CD4-positive, alpha-beta memory T cell (primary cell): ENCODE measurements around the gene SCN9A. TPM values are rescaled to one million over a fixed set of nuclear protein-coding genes. Genes with fewer than 3 reads are reported as not detected.

ENCODE experiments used
- CTCF ChIA-PET: fragments of 350-600 bp; sonication (Branson Sonifier 250); formaldehyde crosslinking; loops from one replicate; lab custom pipeline; 2021; ENCODE audit warnings: inconsistent platforms; ENCODE audit not compliant: partially characterized antibody; lab: Charles Lee
- POLR2A ChIA-PET: fragments of 350-600 bp; sonication (Branson Sonifier 250); formaldehyde crosslinking; loops from one replicate; lab custom pipeline; 2021; ENCODE audit not compliant: partially characterized antibody; lab: Charles Lee
- DNase-seq, 5 donors: peaks; one replicate each; pipeline versions ENCODE4 v3.0.0 to v3.0.0-alpha.2; 2020 to 2022; ENCODE audit warnings: mixed read lengths in 1 of 5
- H3K27ac ChIP-seq: one replicate; pipeline ENCODE4 v1.7.0; 2013; ENCODE audit warnings: low read depth, low read length
- H3K27me3 ChIP-seq: 2 replicates; pipeline ENCODE4 v1.7.0; 2013; ENCODE audit warnings: mild to moderate bottlenecking, low read length, moderate library complexity; ENCODE audit not compliant: insufficient read depth
- H3K36me3 ChIP-seq: 2 replicates; pipeline ENCODE4 v1.7.0; 2013; ENCODE audit warnings: mild to moderate bottlenecking, low read length, moderate library complexity; ENCODE audit not compliant: insufficient read depth
- H3K4me1 ChIP-seq: 2 replicates; pipeline ENCODE4 v1.7.0; 2013; ENCODE audit warnings: mild to moderate bottlenecking, low read length, moderate library complexity; ENCODE audit not compliant: insufficient read depth
- H3K4me3 ChIP-seq, 2 donors: one replicate each; pipeline ENCODE4 v1.7.0; 2013; ENCODE audit warnings: low read length in 2 of 2, mild to moderate bottlenecking in 1 of 2
- H3K9me3 ChIP-seq, 2 donors: one replicate each; pipeline ENCODE4 v1.7.0; 2013; ENCODE audit warnings: low read length in 2 of 2, control low read depth in 1 of 2; ENCODE audit not compliant: control insufficient read depth in 1 of 2
- H3K27ac Mint-ChIP-seq, 7 donors: one replicate each; pipeline ENCODE4 v1.8.0; 2020 to 2021; ENCODE audit warnings: mixed read lengths in 7 of 7, mild to moderate bottlenecking in 6 of 7, inconsistent platforms in 3 of 7, moderate library complexity in 3 of 7
- H3K27me3 Mint-ChIP-seq, 2 donors: one replicate each; pipeline ENCODE4 v1.8.0; 2020 to 2021; ENCODE audit warnings: mixed read lengths in 2 of 2
- H3K36me3 Mint-ChIP-seq, 2 donors: one replicate each; pipeline ENCODE4 v1.8.0; 2020 to 2021; ENCODE audit warnings: mixed read lengths in 2 of 2, inconsistent platforms in 1 of 2, mild to moderate bottlenecking in 1 of 2
- H3K4me1 Mint-ChIP-seq, 4 donors: one replicate each; pipeline ENCODE4 v1.8.0; 2020 to 2021; ENCODE audit warnings: mixed read lengths in 4 of 4, mild to moderate bottlenecking in 1 of 4
- H3K4me3 Mint-ChIP-seq, 8 donors: one replicate each; pipeline ENCODE4 v1.8.0; 2020 to 2021; ENCODE audit warnings: mixed read lengths in 8 of 8, mild to moderate bottlenecking in 7 of 8, moderate library complexity in 6 of 8, inconsistent platforms in 3 of 8
- H3K9me3 Mint-ChIP-seq, 8 donors: one replicate each; pipeline ENCODE4 v1.8.0; 2020 to 2021; ENCODE audit warnings: mixed read lengths in 8 of 8, mild to moderate bottlenecking in 5 of 8, inconsistent platforms in 3 of 8, moderate library complexity in 1 of 8
- intact Hi-C: fragments of 100-400 bp; cut with micrococcal nuclease; formaldehyde crosslinking; loops from one replicate; pipeline ENCODE4 v1.15.1; 2023
- polyA plus RNA-seq, 2 donors: library from polyadenylated mRNA; unstranded; fragments of 300-500 nt; fragmentation: Illumina TruSeq; gene quantifications; one replicate each; pipeline ENCODE4 v1.2.3, GENCODE V29; 2021
- total RNA-seq, 2 experiments: library from RNA; stranded (reverse); gene quantifications; one replicate each; pipeline ENCODE4 v1.2.3, GENCODE V29; 2021

Gene SCN9A
- total and polyA plus RNA-seq, 4 experiments from 2014 or later = not detected

DNA sequence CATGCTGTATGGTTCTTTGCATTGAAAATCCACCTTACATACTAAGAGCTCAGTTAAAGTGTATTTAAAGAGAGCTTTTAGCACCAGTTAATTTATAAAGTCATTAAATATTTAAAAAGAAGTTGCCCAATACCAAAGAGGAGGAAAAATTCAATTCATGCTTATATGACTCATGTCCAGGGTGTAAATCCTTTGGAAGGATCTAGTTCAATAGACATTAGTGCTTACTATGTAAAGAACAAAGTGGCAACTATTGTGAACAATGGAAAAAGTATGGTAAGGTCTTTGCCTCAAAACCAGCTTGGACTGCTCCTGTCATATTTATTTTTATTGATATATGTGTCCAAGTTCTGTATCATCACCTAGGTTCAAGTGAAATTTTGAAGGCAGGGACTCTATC lies 90.5 kb downstream of the SCN9A start:
- intact Hi-C loops = no loop called here
- Mint-ChIP-seq H3K27me3 (no peaks in the 10 kb centered on the region), H3K4me3 (no peak overlapping the region), H3K36me3 (no peaks in the 10 kb centered on the region), H3K27ac (no peak overlapping the region), H3K4me1 (no peaks in the 10 kb centered on the region), H3K9me3 (peaks cover 0 to 7% (median 0%) of the 10 kb centered on the region in 8 donors)
- Histone ChIP-seq H3K9me3 (no peaks in the 10 kb centered on the region), H3K4me1 (no peaks in the 10 kb centered on the region), H3K27ac (no peak overlapping the region), H3K27me3 (no peaks in the 10 kb centered on the region), H3K4me3 (no peak overlapping the region), H3K36me3 (no peaks in the 10 kb centered on the region)
- ChIA-PET POLR2A (no interaction called here), CTCF (no interaction called here)
- DNase-seq = no peak

GRCh38 chr2:166284359-166284758 lies 91.4 kb downstream of the SCN9A start:
- no peak for DNase-seq
- Mint-ChIP-seq H3K9me3 (peaks cover 0 to 4% (median 0%) of the 10 kb centered on the region in 8 donors), H3K36me3 (no peaks in the 10 kb centered on the region), H3K4me3 (no peak overlapping the region), H3K4me1 (no peaks in the 10 kb centered on the region), H3K27ac (peak overlapping the region in 1 of 7 donors; percentile 17), H3K27me3 (no peaks in the 10 kb centered on the region)
- CTCF ChIA-PET = no interaction called here
- Histone ChIP-seq H3K4me3 (no peak overlapping the region), H3K27me3 (no peaks in the 10 kb centered on the region), H3K36me3 (no peaks in the 10 kb centered on the region), H3K9me3 (no peaks in the 10 kb centered on the region), H3K27ac (no peak overlapping the region), H3K4me1 (no peaks in the 10 kb centered on the region)
- intact Hi-C loops = no loop called here
- POLR2A ChIA-PET = no interaction called here

DNA sequence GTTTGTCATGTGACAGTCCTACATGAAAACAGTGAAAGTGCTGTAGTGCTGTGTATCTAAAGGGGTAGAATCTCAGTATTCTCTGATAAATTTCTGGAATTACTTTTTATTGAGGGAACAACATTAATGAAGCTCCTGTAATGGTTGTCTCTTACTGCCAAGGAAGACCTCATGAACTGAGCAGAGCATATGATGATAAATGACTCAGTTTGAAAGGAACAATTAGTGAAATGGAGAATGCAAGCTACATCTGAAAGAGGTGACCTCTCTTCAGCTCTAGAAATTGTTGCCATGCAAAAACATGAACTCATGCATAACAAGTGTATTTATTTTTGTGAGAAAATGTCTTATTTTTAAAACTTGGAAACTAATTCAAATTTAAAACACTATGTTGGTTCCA lies 93.6 kb downstream of the SCN9A start:
- Histone ChIP-seq H3K27ac (no peak overlapping the region), H3K4me1 (no peaks in the 10 kb centered on the region), H3K4me3 (no peak overlapping the region), H3K27me3 (no peaks in the 10 kb centered on the region), H3K36me3 (no peaks in the 10 kb centered on the region), H3K9me3 (no peaks in the 10 kb centered on the region)
- Mint-ChIP-seq H3K27ac (no peak overlapping the region), H3K36me3 (no peaks in the 10 kb centered on the region), H3K9me3 (peaks cover 0 to 4% (median 0%) of the 10 kb centered on the region in 8 donors), H3K4me1 (no peaks in the 10 kb centered on the region), H3K27me3 (no peaks in the 10 kb centered on the region), H3K4me3 (no peak overlapping the region)
- POLR2A ChIA-PET = no interaction called here
- intact Hi-C loops = no loop called here
- DNase-seq = no peak
- CTCF ChIA-PET = no interaction called here

DNA sequence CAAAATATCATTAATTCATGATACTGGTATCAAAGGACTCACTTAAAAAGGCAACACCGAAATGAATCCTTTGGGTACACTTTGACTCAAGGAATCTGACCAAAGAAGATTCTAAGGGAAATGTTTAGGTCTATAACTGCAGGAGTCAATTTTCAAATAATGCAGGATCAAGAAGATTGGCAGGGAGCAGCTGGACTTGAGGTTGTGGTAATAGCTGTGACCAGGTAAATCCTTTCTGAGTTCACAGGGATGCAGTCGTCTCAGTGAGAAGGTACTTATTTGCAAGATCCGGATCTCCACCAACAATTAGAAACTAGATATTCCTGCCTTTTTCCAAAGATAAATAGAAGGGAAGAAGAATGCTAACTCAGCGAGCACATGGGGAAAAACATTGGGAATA lies 96.9 kb downstream of the SCN9A start:
- Mint-ChIP-seq H3K4me3 (no peak overlapping the region), H3K4me1 (no peaks in the 10 kb centered on the region), H3K27ac (no peak overlapping the region), H3K27me3 (no peaks in the 10 kb centered on the region), H3K36me3 (no peaks in the 10 kb centered on the region), H3K9me3 (peaks cover 0 to 7% (median 0%) of the 10 kb centered on the region in 8 donors)
- intact Hi-C loops = no loop called here
- DNase-seq = no peak
- CTCF ChIA-PET = no interaction called here
- no peaks in the 10 kb centered on the region for H3K27me3 ChIP-seq
- H3K4me1 ChIP-seq = no peaks in the 10 kb centered on the region
- POLR2A ChIA-PET = no interaction called here
- H3K9me3 ChIP-seq = no peaks in the 10 kb centered on the region
- H3K27ac ChIP-seq = no peak overlapping the region
- H3K36me3 ChIP-seq = no peaks in the 10 kb centered on the region
- no peak overlapping the region for H3K4me3 ChIP-seq

- Mint-ChIP-seq H3K9me3 (peaks cover 0 to 4% (median under 1%) of the 10 kb centered on the region in 8 donors), H3K4me3 (no peak overlapping the region), H3K4me1 (no peaks in the 10 kb centered on the region), H3K36me3 (no peaks in the 10 kb centered on the region), H3K27ac (no peak overlapping the region), H3K27me3 (no peaks in the 10 kb centered on the region)
- Histone ChIP-seq H3K9me3 (no peaks in the 10 kb centered on the region), H3K36me3 (no peaks in the 10 kb centered on the region), H3K4me1 (no peaks in the 10 kb centered on the region), H3K27ac (no peak overlapping the region), H3K27me3 (no peaks in the 10 kb centered on the region), H3K4me3 (no peak overlapping the region)
- POLR2A ChIA-PET = no interaction called here
- DNase-seq = no peak
- CTCF ChIA-PET = no interaction called here
- intact Hi-C loops = no loop called here
These were observed 105.4 kb downstream of the SCN9A start for GRCh38 chr2:166270376-166270775.

GRCh38 chr2:166269322-166269721 lies 106.4 kb downstream of the SCN9A start:
- no peaks in the 10 kb centered on the region for H3K27me3 Mint-ChIP-seq
- H3K4me1 Mint-ChIP-seq = no peaks in the 10 kb centered on the region
- CTCF ChIA-PET = no interaction called here

GRCh38 chr2:166257859-166258258 lies 117.9 kb downstream of the SCN9A start:
- no peaks in the 10 kb centered on the region for H3K4me1 Mint-ChIP-seq
- CTCF ChIA-PET = no interaction called here
- no peaks in the 10 kb centered on the region for H3K4me1 ChIP-seq
- no peaks in the 10 kb centered on the region for H3K36me3 Mint-ChIP-seq
- no peaks in the 10 kb centered on the region for H3K9me3 ChIP-seq
- no peaks in the 10 kb centered on the region for H3K36me3 ChIP-seq
- no peaks in the 10 kb centered on the region for H3K27me3 ChIP-seq
- H3K27ac Mint-ChIP-seq = no peak overlapping the region
- DNase-seq = no peak
- intact Hi-C loops = no loop called here
- no peak overlapping the region for H3K4me3 ChIP-seq
- no peaks in the 10 kb centered on the region for H3K27me3 Mint-ChIP-seq
- H3K27ac ChIP-seq = no peak overlapping the region
- POLR2A ChIA-PET = no interaction called here
- H3K4me3 Mint-ChIP-seq = no peak overlapping the region
- peaks cover 0 to 3% (median 0%) of the 10 kb centered on the region in 8 donors for H3K9me3 Mint-ChIP-seq

More at GRCh38 chr2:166269322-166269721, 106.4 kb downstream of the SCN9A start:
- no peak for DNase-seq
- no peaks in the 10 kb centered on the region for H3K36me3 Mint-ChIP-seq
- no peaks in the 10 kb centered on the region for H3K9me3 ChIP-seq
- no peak overlapping the region for H3K4me3 Mint-ChIP-seq
- H3K4me1 ChIP-seq = no peaks in the 10 kb centered on the region
- H3K27ac ChIP-seq = no peak overlapping the region
- H3K27me3 ChIP-seq = no peaks in the 10 kb centered on the region
- no peaks in the 10 kb centered on the region for H3K36me3 ChIP-seq
- no peak overlapping the region for H3K27ac Mint-ChIP-seq
- intact Hi-C loops = no loop called here
- H3K9me3 Mint-ChIP-seq = peaks cover 0 to 4% (median under 1%) of the 10 kb centered on the region in 8 donors
- POLR2A ChIA-PET = no interaction called here
- no peak overlapping the region for H3K4me3 ChIP-seq

DNA sequence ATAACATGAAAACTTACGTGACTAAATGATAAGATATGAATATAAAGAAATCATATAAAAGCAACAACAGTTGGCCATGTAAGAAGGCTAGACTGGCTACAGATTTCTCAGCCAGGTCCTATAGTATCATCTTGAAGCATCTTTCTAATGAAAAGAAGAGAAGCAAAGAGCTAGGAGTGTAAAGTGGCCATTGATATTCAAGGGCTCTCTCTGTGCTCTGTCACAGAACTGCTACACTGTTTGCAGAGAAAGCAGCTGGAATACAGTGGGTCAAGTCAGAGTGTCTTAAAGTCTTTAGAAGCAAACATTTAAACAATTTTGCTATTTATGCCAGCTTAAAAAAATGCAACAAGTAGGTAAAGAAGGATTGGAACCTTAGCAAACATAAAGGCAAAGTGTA lies 118.8 kb downstream of the SCN9A start:
- H3K4me3 ChIP-seq = no peak overlapping the region
- no peaks in the 10 kb centered on the region for H3K9me3 ChIP-seq
- H3K4me3 Mint-ChIP-seq = no peak overlapping the region
- intact Hi-C loops = no loop called here
- no peaks in the 10 kb centered on the region for H3K27me3 ChIP-seq
- peaks cover 0 to 3% (median 0%) of the 10 kb centered on the region in 8 donors for H3K9me3 Mint-ChIP-seq
- no peak for DNase-seq
- no peaks in the 10 kb centered on the region for H3K4me1 ChIP-seq
- ChIA-PET CTCF (no interaction called here), POLR2A (no interaction called here)
- no peaks in the 10 kb centered on the region for H3K27me3 Mint-ChIP-seq
- no peaks in the 10 kb centered on the region for H3K36me3 ChIP-seq
- no peak overlapping the region for H3K27ac ChIP-seq
- no peaks in the 10 kb centered on the region for H3K36me3 Mint-ChIP-seq
- no peak overlapping the region for H3K27ac Mint-ChIP-seq
- no peaks in the 10 kb centered on the region for H3K4me1 Mint-ChIP-seq
